ENCODE data around the gene IFIT1B.
A peak's percentile ranks its signal among the peaks of the same experiment; 100 is the strongest.

DNA sequence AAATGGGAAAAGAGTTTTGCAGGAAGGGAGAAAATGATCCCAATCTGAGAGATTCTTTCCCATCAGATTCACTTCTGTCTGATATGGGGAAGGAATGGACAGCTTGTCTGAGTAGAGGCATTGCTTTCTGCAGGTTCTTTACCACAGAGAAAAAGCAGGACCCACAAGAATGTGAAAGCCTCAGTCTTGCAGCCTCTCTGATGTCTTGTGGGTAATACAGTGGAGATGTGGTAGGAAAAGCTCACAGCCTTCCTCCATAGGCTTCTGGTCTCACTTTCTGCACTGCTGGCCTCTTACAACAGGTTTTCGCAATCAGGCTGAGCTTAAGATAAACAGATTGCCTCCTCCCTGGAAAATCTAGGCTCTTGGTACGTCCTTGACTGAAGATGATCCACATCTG is 15.1 kb downstream of the IFIT1B start:
- no peak for TF ChIP-seq ZNF501 (tag by site-specific recombination; IDR thresholded peaks at IDR 0.05)
- TF ChIP-seq, protein P1, sequence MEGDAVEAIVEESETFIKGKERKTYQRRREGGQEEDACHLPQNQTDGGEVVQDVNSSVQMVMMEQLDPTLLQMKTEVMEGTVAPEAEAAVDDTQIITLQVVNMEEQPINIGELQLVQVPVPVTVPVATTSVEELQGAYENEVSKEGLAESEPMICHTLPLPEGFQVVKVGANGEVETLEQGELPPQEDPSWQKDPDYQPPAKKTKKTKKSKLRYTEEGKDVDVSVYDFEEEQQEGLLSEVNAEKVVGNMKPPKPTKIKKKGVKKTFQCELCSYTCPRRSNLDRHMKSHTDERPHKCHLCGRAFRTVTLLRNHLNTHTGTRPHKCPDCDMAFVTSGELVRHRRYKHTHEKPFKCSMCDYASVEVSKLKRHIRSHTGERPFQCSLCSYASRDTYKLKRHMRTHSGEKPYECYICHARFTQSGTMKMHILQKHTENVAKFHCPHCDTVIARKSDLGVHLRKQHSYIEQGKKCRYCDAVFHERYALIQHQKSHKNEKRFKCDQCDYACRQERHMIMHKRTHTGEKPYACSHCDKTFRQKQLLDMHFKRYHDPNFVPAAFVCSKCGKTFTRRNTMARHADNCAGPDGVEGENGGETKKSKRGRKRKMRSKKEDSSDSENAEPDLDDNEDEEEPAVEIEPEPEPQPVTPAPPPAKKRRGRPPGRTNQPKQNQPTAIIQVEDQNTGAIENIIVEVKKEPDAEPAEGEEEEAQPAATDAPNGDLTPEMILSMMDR (tag by site-specific recombination; IDR thresholded peaks at IDR 0.05), result no peak
- no peak for TF ChIP-seq ZNF274 (IDR thresholded peaks at IDR 0.05; ENCODE audit: low read length)
- no peak for TF ChIP-seq ZNF274 (tag by site-specific recombination; IDR thresholded peaks at IDR 0.05; ENCODE audit: borderline replicate concordance)
- TF ChIP-seq, protein P2, sequence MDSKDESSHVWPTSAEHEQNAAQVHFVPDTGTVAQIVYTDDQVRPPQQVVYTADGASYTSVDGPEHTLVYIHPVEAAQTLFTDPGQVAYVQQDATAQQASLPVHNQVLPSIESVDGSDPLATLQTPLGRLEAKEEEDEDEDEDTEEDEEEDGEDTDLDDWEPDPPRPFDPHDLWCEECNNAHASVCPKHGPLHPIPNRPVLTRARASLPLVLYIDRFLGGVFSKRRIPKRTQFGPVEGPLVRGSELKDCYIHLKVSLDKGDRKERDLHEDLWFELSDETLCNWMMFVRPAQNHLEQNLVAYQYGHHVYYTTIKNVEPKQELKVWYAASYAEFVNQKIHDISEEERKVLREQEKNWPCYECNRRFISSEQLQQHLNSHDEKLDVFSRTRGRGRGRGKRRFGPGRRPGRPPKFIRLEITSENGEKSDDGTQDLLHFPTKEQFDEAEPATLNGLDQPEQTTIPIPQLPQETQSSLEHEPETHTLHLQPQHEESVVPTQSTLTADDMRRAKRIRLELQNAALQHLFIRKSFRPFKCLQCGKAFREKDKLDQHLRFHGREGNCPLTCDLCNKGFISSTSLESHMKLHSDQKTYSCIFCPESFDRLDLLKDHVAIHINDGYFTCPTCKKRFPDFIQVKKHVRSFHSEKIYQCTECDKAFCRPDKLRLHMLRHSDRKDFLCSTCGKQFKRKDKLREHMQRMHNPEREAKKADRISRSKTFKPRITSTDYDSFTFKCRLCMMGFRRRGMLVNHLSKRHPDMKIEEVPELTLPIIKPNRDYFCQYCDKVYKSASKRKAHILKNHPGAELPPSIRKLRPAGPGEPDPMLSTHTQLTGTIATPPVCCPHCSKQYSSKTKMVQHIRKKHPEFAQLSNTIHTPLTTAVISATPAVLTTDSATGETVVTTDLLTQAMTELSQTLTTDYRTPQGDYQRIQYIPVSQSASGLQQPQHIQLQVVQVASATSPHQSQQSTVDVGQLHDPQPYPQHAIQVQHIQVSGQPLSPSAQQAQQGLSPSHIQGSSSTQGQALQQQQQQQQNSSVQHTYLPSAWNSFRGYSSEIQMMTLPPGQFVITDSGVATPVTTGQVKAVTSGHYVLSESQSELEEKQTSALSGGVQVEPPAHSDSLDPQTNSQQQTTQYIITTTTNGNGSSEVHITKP (tag by site-specific recombination; IDR thresholded peaks at IDR 0.05), result peak; percentile 85
- TF ChIP-seq, protein P3, sequence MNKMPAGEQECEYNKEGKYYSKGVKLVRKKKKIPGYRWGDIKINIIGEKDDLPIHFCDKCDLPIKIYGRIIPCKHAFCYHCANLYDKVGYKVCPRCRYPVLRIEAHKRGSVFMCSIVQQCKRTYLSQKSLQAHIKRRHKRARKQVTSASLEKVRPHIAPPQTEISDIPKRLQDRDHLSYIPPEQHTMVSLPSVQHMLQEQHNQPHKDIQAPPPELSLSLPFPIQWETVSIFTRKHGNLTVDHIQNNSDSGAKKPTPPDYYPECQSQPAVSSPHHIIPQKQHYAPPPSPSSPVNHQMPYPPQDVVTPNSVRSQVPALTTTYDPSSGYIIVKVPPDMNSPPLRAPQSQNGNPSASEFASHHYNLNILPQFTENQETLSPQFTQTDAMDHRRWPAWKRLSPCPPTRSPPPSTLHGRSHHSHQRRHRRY (tag by site-specific recombination; IDR thresholded peaks at IDR 0.05), result no peak
- TF ChIP-seq, protein P4, sequence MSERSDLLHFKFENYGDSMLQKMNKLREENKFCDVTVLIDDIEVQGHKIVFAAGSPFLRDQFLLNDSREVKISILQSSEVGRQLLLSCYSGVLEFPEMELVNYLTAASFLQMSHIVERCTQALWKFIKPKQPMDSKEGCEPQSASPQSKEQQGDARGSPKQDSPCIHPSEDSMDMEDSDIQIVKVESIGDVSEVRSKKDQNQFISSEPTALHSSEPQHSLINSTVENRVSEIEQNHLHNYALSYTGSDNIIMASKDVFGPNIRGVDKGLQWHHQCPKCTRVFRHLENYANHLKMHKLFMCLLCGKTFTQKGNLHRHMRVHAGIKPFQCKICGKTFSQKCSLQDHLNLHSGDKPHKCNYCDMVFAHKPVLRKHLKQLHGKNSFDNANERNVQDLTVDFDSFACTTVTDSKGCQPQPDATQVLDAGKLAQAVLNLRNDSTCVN (tag by site-specific recombination; optimal IDR thresholded peaks at IDR 0.05), result no peak
- TF ChIP-seq ZFP37 (tag by site-specific recombination; IDR thresholded peaks at IDR 0.05), result no peak
- TF ChIP-seq ZNF558 (tag by site-specific recombination; IDR thresholded peaks at IDR 0.05), result no peak
- TF ChIP-seq, protein P5, sequence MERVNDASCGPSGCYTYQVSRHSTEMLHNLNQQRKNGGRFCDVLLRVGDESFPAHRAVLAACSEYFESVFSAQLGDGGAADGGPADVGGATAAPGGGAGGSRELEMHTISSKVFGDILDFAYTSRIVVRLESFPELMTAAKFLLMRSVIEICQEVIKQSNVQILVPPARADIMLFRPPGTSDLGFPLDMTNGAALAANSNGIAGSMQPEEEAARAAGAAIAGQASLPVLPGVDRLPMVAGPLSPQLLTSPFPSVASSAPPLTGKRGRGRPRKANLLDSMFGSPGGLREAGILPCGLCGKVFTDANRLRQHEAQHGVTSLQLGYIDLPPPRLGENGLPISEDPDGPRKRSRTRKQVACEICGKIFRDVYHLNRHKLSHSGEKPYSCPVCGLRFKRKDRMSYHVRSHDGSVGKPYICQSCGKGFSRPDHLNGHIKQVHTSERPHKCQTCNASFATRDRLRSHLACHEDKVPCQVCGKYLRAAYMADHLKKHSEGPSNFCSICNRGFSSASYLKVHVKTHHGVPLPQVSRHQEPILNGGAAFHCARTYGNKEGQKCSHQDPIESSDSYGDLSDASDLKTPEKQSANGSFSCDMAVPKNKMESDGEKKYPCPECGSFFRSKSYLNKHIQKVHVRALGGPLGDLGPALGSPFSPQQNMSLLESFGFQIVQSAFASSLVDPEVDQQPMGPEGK (tag by site-specific recombination; IDR thresholded peaks at IDR 0.05), result no peak
- TF ChIP-seq, protein P6, sequence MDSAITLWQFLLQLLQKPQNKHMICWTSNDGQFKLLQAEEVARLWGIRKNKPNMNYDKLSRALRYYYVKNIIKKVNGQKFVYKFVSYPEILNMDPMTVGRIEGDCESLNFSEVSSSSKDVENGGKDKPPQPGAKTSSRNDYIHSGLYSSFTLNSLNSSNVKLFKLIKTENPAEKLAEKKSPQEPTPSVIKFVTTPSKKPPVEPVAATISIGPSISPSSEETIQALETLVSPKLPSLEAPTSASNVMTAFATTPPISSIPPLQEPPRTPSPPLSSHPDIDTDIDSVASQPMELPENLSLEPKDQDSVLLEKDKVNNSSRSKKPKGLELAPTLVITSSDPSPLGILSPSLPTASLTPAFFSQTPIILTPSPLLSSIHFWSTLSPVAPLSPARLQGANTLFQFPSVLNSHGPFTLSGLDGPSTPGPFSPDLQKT (IDR thresholded peaks at IDR 0.05; ENCODE audit: borderline replicate concordance, low read depth, low read length), result no peak
- TF ChIP-seq ZNF600 (tag by site-specific recombination; IDR thresholded peaks at IDR 0.05), result no peak
- TF ChIP-seq, protein P7, sequence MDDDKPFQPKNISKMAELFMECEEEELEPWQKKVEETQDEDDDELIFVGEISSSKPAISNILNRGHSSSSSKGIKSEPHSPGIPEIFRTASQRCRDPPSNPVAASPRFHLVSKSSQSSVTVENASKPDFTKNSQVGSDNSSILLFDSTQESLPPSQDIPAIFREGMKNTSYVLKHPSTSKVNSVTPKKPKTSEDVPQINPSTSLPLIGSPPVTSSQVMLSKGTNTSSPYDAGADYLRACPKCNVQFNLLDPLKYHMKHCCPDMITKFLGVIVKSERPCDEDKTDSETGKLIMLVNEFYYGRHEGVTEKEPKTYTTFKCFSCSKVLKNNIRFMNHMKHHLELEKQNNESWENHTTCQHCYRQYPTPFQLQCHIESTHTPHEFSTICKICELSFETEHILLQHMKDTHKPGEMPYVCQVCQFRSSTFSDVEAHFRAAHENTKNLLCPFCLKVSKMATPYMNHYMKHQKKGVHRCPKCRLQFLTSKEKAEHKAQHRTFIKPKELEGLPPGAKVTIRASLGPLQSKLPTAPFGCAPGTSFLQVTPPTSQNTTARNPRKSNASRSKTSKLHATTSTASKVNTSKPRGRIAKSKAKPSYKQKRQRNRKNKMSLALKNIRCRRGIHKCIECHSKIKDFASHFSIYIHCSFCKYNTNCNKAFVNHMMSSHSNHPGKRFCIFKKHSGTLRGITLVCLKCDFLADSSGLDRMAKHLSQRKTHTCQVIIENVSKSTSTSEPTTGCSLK (tag by site-specific recombination; IDR thresholded peaks at IDR 0.05), result no peak
